Stimulated activated CD4-positive, alpha-beta T cell treated with anti-CD3 and anti-CD28 coated beads, Interleukin-12 subunit alpha, Interleukin-12 subunit beta, amount 100 ng/mL, for 48 hours (primary cell): ENCODE data around the gene NOMO2.
"Not testable (repeated sequence)": the region's sequence is repeated elsewhere in the genome, so short reads cannot be mapped to it uniquely, and the experiment has no call there.

Experiments
- DNase-seq, 3 donors: peaks; one replicate each; pipeline ENCODE4 v3.0.0-alpha.2; 2020; ENCODE audit warnings: low read depth in 2 of 3, low spot score in 1 of 3

Gene NOMO2

DNA sequence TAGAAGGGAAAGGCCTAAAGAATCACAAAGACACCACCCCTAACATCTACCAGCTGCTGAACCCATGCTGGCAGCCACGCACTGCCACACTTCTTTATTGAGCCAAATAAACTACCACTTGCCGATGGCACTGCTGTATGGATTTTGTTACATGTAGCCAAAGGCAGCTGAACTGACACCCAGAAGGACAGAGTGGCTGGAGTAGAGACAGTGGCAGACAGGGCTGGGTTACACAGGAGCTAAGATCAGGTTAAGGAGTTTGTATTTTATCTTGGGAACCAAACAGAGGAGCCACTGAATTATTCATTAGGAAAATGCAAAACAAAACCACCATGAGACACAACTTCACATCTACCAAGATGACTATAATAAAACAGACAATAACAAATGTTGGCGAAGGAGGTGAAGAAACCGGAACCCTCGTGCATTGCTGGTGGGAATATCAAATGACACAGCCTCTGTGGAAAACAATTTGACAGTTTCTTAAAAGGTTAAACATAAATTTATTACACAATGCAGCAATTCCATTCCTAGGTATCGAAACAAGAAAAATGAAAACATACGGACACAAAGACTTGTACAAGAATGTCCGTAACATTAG is 35.9 kb downstream of the NOMO2 start:
- DNase-seq, result not testable (repeated sequence)

DNA sequence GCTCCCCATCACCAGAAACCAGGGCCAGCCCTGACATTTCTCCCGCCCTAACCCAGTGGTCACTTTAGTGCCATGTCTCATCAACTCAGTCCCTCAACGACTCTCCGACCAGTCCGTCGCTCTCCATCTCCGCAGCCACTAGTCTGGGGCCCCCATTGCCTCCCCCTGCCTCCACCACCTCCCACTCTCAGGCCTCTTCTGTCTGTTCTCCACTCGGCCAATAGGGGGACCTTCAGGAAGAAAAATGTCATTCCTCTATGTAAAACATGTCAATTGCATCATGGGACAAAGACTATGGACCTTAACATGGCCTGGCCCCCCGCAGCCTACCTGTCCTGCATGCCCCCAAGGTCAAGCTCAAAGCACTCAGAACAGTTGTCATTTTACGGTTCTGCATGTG is 39.3 kb downstream of the NOMO2 start:
- not testable (repeated sequence) for DNase-seq

DNA sequence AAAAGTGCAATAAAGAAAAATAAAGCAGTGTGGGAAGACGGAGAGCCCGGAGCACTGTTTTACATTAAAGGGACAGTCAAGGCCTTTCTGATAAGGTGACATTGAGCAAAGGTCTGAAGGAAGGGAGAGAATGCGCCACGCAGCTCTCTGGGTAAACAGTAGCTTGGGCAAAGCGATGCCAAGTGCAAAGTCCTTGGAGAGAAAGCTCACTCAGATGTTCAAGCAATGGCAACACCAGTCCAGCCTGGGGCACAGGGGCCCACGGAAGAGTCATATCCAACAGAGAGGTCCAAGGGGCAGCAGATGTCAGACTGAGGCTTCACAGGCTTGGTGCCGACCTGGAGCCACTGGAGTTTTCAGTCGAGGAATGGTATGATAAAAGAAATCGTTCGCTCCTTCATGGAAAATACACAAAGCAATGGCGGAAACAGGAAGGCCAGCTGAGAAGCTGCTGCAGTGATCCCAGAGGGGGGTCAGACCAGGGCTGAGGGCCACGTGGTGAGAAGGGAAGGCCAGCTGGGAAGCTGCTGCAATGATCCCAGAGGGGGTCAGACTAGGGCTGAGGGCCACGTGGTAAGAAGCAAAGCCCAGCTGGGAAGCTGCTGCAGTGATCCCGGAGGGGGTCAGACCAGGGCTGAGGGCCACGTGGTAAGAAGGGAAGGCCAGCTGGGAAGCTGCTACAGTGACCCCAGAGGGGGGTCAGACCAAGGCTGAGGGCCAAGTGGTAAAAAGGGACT is 40.3 kb downstream of the NOMO2 start:
- not testable (repeated sequence) for DNase-seq

DNA sequence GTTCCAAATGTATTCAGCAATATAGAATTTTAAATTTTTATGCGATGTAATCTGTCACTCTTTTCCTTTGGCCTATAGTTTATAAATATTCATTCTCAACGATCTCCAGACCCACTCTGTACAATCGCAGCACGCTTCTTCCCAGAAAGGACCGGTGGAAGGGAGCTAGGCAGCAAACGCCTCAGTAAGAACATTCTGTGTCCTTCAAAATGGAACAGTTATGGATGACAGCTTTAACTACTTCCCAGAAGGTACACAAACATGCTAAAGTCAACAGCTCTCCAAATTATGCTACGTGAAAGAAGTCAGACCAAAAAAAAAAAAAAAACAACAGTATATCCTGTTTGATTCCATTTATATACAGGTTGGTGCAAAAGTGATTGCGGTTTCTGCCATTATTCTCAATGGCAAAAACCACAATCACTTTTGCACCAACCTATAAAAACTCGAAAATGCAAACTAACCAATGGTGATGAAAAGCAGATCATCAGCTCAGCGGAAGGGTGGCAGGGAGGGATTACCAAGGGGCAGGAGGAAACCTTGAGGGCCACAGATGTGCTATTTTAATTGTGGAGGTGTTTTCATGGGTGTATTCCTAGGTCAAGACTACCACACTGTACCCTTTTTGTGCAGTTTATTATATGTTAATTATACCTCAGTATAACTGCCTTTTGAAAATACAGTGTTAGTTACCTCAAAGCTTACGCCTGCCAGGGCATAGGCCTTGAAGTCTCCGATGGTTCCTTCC is 43.2 kb downstream of the NOMO2 start:
- DNase-seq, result not testable (repeated sequence)

DNA sequence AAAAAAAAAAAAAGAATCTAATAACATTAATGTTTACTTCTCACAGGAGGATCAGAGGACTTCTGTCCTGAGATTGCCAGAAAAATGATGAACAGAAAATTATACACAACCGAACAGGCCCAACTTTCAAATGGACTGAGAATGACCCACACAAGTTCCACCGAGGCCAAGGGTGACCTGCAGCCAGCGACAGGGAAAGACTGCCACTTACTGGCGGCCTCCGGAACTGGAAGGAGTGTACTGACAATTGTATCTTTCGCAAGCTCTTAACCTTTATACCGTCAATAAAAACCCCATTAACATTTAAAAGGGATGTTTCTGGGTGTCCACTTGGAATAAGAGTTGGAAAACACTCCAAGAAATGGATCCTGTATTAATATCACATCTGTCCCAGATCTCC is 63.5 kb downstream of the NOMO2 start:
- not testable (repeated sequence) for DNase-seq

DNA sequence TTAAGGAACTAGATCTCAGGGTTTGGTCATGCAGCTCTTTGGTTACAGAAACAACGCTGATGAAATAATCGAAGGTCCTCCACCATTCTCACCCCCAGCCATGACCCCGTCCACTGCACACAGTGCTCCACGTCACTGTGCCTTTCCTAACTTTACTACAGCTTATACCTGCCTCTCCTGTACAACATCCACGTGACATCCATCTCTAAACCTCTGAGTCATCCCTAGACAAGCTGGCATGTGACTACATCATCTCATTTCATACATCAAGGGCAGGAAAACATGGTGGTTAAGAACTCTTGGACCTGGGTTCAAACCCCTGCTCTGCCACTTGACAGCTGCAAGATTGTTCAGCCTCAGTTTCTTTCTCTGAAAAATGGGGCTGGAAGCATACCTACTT is 64.9 kb downstream of the NOMO2 start:
- not testable (repeated sequence) for DNase-seq

DNA sequence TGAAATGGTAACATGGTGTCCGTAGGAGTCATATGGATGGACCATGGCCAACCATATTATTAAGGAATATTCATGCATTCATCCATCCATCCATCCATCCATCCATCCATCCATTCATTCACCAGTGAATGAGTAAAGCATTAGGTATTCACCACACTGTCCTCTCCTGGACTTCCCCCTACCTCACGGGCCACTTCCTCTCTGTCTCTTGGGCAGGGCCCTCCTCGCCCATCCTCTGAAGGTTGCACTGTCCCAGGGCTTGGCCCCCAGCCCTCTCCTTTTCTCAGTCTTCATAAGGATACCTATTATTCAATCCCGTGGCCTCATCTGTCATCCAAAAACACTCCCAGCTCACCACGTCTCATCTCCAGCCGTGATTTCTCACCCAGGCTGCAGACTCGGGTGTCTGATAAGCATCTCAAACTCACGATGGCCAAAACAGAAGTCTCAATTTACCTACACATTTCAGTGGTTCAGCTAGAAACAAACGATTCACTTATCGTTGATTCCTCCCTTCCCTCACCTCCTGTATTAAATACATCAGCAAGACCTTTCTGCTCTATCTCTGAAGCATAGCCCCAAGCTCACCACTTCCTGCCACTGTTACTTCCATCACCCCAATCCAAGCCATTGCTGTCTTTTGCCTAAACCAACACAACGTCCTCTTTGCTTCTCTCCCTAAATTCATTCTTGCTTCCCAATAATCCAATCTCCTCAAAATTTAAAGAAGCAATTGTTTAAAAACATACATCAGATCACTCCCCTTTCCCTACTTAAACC is 69.6 kb downstream of the NOMO2 start:
- not testable (repeated sequence) for DNase-seq

DNA sequence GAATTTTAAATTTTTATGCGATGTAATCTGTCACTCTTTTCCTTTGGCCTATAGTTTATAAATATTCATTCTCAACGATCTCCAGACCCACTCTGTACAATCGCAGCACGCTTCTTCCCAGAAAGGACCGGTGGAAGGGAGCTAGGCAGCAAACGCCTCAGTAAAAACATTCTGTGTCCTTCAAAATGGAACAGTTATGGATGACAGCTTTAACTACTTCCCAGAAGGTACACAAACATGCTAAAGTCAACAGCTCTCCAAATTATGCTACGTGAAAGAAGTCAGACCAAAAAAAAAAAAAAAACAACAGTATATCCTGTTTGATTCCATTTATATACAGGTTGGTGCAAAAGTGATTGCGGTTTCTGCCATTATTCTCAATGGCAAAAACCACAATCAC is 125.9 kb downstream of the NOMO2 start:
- not testable (repeated sequence) for DNase-seq

DNA sequence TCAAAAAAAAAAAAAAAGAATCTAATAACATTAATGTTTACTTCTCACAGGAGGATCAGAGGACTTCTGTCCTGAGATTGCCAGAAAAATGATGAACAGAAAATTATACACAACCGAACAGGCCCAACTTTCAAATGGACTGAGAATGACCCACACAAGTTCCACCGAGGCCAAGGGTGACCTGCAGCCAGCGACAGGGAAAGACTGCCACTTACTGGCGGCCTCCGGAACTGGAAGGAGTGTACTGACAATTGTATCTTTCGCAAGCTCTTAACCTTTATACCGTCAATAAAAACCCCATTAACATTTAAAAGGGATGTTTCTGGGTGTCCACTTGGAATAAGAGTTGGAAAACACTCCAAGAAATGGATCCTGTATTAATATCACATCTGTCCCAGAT is 146.1 kb downstream of the NOMO2 start:
- DNase-seq, result not testable (repeated sequence)

DNA sequence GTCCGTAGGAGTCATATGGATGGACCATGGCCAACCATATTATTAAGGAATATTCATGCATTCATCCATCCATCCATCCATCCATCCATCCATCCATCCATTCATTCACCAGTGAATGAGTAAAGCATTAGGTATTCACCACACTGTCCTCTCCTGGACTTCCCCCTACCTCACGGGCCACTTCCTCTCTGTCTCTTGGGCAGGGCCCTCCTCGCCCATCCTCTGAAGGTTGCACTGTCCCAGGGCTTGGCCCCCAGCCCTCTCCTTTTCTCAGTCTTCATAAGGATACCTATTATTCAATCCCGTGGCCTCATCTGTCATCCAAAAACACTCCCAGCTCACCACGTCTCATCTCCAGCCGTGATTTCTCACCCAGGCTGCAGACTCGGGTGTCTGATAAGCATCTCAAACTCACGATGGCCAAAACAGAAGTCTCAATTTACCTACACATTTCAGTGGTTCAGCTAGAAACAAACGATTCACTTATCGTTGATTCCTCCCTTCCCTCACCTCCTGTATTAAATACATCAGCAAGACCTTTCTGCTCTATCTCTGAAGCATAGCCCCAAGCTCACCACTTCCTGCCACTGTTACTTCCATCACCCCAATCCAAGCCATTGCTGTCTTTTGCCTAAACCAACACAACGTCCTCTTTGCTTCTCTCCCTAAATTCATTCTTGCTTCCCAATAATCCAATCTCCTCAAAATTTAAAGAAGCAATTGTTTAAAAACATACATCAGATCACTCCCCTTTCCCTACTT is 152.2 kb downstream of the NOMO2 start:
- DNase-seq, result not testable (repeated sequence)

DNA sequence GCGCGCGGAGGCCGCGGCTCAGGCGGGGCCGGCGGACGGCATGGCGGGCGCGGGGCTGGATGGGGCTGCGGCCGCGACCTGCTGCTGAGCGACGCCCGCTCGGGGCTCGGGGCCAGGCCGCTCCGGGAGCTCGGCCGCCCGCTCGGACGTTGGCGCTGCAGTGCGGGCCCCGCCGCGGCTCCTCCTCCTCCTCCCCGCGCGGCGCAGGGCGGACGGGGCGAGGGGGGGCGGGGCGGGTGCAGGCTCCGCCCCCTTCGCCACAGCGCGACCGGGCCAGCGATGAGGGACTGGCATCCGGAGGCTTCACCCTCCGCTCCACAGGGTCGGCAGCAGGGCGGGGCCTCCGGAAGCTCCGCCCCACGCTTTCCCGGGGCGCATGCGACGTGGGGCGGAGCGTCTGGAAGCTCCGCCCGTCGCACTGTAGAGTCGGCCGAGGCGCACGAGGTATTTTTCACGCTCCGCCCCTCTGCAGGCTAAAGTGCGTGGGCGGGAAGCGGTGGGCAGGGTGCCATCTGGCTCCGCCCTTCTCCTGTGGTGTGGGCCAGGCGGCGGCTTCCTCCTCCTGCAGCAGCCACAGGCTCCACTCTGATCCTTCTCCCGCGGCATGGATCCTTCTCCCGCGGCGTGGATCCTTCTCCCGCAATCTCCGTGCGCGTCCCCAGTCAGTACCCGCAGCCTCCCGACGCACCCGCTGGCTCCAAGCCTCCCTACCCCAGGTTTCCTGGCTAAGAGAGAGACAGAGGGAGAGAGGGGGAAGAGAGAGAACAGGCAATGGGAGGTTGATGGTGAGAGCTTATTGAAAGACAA is 159.8 kb downstream of the NOMO2 start:
- DNase-seq, result not testable (repeated sequence)

DNA sequence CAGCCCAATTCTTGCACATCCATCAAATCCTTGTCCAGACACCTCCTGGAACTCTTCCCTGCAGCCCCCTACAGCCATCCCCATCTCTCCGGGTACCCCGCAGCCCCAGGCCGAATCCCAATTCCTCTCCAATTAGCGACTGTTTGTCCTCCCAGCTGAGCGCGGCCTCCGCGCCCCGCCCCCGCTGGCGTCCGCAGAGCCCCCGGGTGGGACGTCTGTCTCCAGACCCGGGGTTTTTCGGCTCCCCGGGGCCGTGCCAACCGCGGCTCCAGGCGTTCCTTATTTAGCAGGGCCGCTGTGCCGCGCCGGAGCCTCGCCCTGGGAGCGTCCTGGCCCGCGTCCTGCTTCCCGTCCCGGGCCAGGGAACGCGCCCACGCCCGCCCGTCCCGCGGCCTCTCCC is 160.7 kb downstream of the NOMO2 start:
- DNase-seq, result not testable (repeated sequence)

DNA sequence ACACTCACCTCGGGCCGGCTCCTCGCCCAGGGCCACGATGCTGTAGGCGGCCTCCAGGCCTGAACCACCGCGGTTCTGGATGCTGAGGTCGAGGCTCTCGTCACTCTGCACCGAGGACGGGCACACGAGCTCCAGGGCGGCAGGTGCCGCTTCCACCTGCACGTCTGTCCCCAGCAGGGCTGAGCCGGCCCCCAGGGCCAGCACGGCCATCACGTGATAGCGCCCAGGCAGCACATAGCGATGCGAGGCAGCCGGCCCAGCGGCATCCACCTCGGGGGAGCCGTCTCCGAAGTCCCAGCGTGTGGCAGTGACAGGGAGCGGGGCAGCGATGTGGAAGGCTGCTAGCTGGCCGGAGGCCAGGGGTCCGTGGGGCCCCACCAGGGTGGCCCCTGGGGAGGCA is 167.5 kb downstream of the NOMO2 start:
- not testable (repeated sequence) for DNase-seq

DNA sequence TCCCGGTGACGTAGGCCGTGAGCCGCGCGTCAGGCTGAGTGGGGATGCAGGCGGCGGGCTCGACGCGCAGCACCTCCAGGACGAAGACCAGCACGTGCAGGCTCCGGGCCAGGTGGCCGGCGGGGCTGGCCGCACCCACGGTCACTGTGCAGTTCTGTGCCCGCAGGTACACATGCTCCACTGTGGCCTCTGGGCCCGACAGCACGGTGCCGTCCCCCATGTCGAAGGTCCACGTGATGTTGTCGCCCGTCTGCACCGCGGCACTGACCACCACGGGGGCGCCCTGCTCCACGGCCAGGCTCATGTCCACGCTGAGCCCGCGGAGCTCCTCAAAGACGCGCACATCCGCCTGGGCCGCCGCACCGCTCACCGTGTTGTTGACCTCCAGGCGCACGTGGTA is 174.1 kb downstream of the NOMO2 start:
- DNase-seq, result not testable (repeated sequence)

DNA sequence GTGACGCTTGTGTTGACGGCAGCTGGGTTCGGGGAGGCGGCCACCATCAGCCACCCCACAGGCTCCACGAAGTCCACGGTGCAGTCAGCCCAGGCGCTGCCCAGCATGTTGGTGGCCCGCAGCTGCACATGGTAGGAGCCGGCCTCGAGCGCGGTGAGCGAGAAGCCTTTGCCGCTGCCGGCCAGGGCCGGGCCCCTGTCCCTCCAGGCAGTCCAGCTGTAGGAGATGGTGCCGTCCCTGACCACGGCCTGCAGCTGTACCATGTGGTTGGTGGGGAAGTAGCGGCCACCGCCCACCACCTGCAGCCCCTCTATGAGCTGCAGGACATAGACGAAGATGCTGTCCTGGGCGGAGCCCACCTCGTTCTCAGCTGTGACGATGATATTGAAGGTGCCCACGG is 175.4 kb downstream of the NOMO2 start:
- DNase-seq, result not testable (repeated sequence)

DNA sequence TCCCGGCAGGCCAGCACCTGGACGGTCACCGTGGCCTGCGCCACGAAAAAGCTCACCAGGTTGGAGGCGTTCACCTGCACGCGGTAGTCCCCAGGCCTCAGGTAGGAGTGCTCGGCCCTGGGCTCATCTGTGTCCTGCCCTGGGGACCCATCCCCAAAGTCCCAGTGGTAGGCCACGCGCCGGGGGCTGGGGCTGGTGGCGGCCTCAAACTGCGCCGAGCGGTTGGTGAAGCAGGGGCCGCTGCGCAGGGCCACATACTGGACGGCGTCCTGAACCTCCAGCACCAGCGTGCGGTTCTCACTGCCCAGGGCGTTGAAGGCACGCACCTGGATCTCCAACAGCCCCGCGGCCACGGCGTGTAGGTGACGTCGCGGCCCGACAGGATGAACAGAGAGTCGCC is 176.6 kb downstream of the NOMO2 start:
- DNase-seq, result not testable (repeated sequence)

DNA sequence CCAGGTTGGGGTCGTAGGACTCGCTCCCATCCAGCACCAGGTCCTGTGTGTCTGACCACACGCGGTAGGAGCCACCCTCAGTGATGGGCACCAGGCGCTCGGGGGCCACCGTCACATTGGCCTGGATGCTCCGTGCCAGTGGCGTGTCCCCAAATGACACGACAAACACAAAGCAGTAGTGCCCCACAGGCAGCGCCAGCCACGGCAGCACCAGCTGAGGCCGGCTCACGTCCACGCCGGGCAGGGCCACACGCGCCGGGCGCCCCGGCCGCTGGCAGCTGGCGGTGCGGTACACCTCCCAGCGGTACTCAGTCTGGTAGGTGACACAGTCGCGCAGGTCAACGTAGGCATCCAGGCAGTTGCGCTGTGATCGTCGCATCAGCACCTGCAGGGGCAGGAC is 177.0 kb downstream of the NOMO2 start:
- DNase-seq, result not testable (repeated sequence)

DNA sequence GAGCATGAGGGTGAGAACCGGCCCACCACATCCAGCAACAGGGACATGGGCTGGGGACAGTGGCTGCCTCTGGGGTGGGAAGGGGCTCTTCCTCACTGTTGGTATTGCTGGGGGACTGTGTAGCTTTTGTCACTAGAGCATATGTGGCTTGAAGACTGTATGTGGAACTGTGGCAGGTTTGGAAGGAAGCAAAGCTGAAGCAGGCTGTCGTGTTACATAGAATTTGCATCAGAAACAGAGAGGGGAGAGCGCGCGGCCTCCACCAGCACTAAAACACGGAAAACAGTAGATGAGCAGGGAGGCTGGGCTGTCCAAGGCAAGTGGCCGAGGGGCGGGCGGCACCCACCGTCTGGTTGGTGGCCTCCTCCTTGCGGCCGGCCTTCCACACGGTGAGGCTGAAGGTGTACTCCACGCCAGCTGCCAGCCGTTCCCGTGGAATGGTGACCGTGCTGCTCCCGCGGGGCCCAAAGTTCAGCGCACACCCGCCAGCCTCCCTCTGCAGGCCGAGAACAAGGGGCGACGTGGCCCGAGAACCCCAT is 177.7 kb downstream of the NOMO2 start:
- DNase-seq, result not testable (repeated sequence)

DNA sequence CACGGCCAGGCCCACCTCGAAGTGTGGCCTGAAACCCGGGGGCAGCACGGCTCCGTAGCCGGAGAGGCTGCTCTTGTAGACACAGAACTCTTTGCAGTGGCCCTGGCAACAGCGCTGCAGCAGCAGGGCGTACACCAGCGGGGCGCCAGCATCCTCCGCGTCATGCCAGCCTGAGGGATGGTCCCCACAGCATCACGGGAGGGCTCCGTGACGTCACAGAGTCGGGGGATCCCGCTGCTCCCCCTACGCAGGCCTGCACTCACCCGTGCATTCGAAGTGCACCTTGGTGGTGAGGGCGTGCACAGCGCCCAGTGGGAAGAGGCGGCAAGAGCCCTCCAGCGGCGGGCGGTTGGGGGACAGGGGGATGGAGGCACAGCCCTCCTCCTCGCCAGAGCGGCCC is 179.2 kb downstream of the NOMO2 start:
- DNase-seq, result not testable (repeated sequence)
